CD4-positive, alpha-beta T cell (primary cell): Measurements from ENCODE around the gene STARD13. TPM values are rescaled to one million over a fixed set of nuclear protein-coding genes. Genes with fewer than 3 reads are reported as not detected.

Experiments
- ATAC-seq: fragments of 200-7000 bp; cut with Tn5 transposase; one replicate; pipeline ENCODE4 v1.10.0; 2022; ENCODE audit warnings: mild to moderate bottlenecking; ENCODE audit not compliant: poor library complexity
- CTCF ChIA-PET: fragments of 350-600 bp; sonication (Branson Sonifier 250); formaldehyde crosslinking; loops from one replicate; lab custom pipeline; 2021; ENCODE audit warnings: antibody characterized with exemption, inconsistent platforms; lab: Charles Lee
- POLR2A ChIA-PET: fragments of 350-600 bp; sonication (Branson Sonifier 250); formaldehyde crosslinking; loops from one replicate; lab custom pipeline; 2021; ENCODE audit warnings: antibody characterized with exemption, inconsistent platforms; lab: Charles Lee
- DNase-seq, 14 experiments: peaks; one replicate each; pipeline ENCODE4 v3.0.0-alpha.2; 2013 to 2020; ENCODE audit warnings: mixed read lengths in 2 of 14
- H3K27ac ChIP-seq, 2 donors: one replicate each; pipeline versions ENCODE4 v1.5.1 to v1.7.0; 2013; ENCODE audit warnings: low read length in 2 of 2, low read depth in 1 of 2, mild to moderate bottlenecking in 1 of 2
- H3K27me3 ChIP-seq, 2 experiments: 1 replicate in 1 of 2; 2 replicates in 1 of 2; pipeline versions ENCODE4 v1.6.1 to v1.7.0; 2013; ENCODE audit warnings: low read length in 2 of 2, control low read depth in 1 of 2, mild to moderate bottlenecking in 1 of 2, moderate library complexity in 1 of 2; ENCODE audit not compliant: insufficient read depth in 2 of 2, control insufficient read depth in 1 of 2
- H3K36me3 ChIP-seq: one replicate; pipeline ENCODE4 v1.6.1; 2013; ENCODE audit warnings: low read length, control low read depth; ENCODE audit not compliant: insufficient read depth
- H3K4me1 ChIP-seq: one replicate; pipeline ENCODE4 v1.6.1; 2013; ENCODE audit warnings: low read length, control low read depth; ENCODE audit not compliant: insufficient read depth
- H3K4me3 ChIP-seq: one replicate; pipeline ENCODE4 v1.5.1; 2013; ENCODE audit warnings: mild to moderate bottlenecking, low read length, moderate library complexity
- H3K9me3 ChIP-seq, 2 experiments: 1 replicate in 1 of 2; 2 replicates in 1 of 2; pipeline versions ENCODE4 v1.6.1 to v1.7.0; 2013; ENCODE audit warnings: low read length in 2 of 2, mild to moderate bottlenecking in 2 of 2, control low read depth in 1 of 2, moderate library complexity in 1 of 2; ENCODE audit not compliant: control insufficient read depth in 1 of 2, insufficient read depth in 1 of 2
- H3K27ac Mint-ChIP-seq: one replicate; pipeline ENCODE4 v1.8.0; 2020; ENCODE audit warnings: mixed read lengths
- H3K27me3 Mint-ChIP-seq: one replicate; pipeline ENCODE4 v1.8.0; 2021; ENCODE audit warnings: mixed read lengths
- H3K36me3 Mint-ChIP-seq: one replicate; pipeline ENCODE4 v1.8.0; 2021; ENCODE audit warnings: low read depth, mixed read lengths
- H3K4me1 Mint-ChIP-seq: one replicate; pipeline ENCODE4 v1.8.0; 2021; ENCODE audit warnings: low read depth, mixed read lengths
- H3K4me3 Mint-ChIP-seq: one replicate; pipeline ENCODE4 v1.8.0; 2020; ENCODE audit warnings: mild to moderate bottlenecking, mixed read lengths
- H3K9me3 Mint-ChIP-seq: one replicate; pipeline ENCODE4 v1.8.0; 2020; ENCODE audit warnings: mixed read lengths
- intact Hi-C, 2 experiments: fragments of 100-400 bp; cut with DNase I in 1 of 2; cut with micrococcal nuclease in 1 of 2; formaldehyde crosslinking; loops; one replicate each; pipeline versions ENCODE4 v1.15.1 to v1.9.0; 2023 to 2025; cut with DNase I, micrococcal nuclease
- total RNA-seq, 174 experiments: library from RNA in 2 of 174; stranded (reverse) in 2 of 174; gene quantifications; one replicate each; pipeline ENCODE4 v1.2.3 and lab custom pipeline; 2021 to 2026
- TF ChIP-seq, protein P1 (sequence below): fragments of 200-600 bp; IDR thresholded peaks from one replicate; pipeline ENCODE4 v1.8.0; 2022; ENCODE audit warnings: antibody characterized with exemption, mild to moderate bottlenecking

STARD13 gene
- total RNA-seq, 2 experiments from 2014 or later: not detected

DNA sequence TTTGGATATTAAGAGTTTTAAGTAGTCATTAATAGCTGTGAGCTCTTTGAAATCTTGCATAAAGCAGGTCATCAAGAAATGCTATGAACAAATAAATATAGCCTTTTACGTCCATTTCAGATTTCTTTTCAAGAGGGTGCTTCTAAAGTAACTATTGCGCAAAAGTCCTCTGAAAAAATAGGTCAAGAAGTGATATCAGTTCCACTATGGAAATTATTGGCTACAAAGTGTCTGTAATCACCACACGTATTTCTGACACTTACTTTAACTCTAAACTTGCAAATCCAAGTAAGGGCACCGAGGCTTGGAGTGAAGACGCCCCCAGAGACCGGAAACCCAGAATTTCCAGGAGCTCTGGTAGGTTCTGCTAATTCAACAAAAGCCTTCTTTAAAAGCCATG, 44.9 kb upstream of the STARD13 start:
- H3K4me1 Mint-ChIP-seq: no peaks in the 10 kb centered on the region
- ATAC-seq: no peak
- no peaks in the 10 kb centered on the region for H3K9me3 ChIP-seq
- no peak overlapping the region for H3K27ac Mint-ChIP-seq
- ChIA-PET CTCF (no interaction called here), POLR2A (no interaction called here)
- intact Hi-C loops: no loop called here
- H3K36me3 ChIP-seq: no peaks in the 10 kb centered on the region
- peaks cover 27% of the 10 kb centered on the region for H3K27me3 Mint-ChIP-seq
- no peaks in the 10 kb centered on the region for H3K9me3 Mint-ChIP-seq
- no peak overlapping the region for H3K4me3 ChIP-seq
- H3K4me1 ChIP-seq: no peaks in the 10 kb centered on the region
- no peak for DNase-seq
- TF ChIP-seq, protein P1, sequence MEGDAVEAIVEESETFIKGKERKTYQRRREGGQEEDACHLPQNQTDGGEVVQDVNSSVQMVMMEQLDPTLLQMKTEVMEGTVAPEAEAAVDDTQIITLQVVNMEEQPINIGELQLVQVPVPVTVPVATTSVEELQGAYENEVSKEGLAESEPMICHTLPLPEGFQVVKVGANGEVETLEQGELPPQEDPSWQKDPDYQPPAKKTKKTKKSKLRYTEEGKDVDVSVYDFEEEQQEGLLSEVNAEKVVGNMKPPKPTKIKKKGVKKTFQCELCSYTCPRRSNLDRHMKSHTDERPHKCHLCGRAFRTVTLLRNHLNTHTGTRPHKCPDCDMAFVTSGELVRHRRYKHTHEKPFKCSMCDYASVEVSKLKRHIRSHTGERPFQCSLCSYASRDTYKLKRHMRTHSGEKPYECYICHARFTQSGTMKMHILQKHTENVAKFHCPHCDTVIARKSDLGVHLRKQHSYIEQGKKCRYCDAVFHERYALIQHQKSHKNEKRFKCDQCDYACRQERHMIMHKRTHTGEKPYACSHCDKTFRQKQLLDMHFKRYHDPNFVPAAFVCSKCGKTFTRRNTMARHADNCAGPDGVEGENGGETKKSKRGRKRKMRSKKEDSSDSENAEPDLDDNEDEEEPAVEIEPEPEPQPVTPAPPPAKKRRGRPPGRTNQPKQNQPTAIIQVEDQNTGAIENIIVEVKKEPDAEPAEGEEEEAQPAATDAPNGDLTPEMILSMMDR: no peak
- no peak overlapping the region for H3K27ac ChIP-seq
- H3K27me3 ChIP-seq: peaks cover 0 to 4% of the 10 kb centered on the region in 2 experiments
- no peaks in the 10 kb centered on the region for H3K36me3 Mint-ChIP-seq
- no peak overlapping the region for H3K4me3 Mint-ChIP-seq

DNA sequence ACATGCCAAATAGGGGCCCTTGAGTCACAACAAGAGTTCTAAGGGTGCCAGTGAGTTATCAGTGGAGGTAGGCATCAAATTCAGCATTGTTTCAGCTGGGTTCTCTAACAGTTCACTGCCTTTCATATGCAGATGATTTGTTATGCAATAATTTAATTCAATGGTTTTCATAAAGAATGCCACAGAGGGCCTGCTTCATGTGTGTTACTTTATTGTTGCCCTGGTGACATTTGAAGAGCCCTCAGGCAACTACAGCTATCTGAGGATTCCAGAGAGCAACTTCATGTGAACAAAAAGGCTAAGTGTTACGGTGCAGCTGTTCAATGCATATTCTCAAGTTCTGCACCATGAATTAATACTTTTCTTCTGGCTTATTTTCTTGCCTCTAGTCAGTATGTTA, 43.1 kb upstream of the STARD13 start:
- Histone ChIP-seq H3K4me1 (no peaks in the 10 kb centered on the region), H3K27me3 (peaks cover 0 to 4% of the 10 kb centered on the region in 2 experiments), H3K27ac (no peak overlapping the region), H3K9me3 (no peaks in the 10 kb centered on the region), H3K4me3 (no peak overlapping the region), H3K36me3 (no peaks in the 10 kb centered on the region)
- CTCF ChIA-PET: no interaction called here
- intact Hi-C loops: no loop called here
- H3K9me3 Mint-ChIP-seq: no peaks in the 10 kb centered on the region
- DNase-seq (no peak), ATAC-seq (no peak)
- no peaks in the 10 kb centered on the region for H3K36me3 Mint-ChIP-seq
- H3K4me3 Mint-ChIP-seq: no peak overlapping the region
- peaks cover 10% of the 10 kb centered on the region for H3K27me3 Mint-ChIP-seq
- TF ChIP-seq, protein P1: no peak
- no peaks in the 10 kb centered on the region for H3K4me1 Mint-ChIP-seq
- POLR2A ChIA-PET: no interaction called here
- H3K27ac Mint-ChIP-seq: no peak overlapping the region

DNA sequence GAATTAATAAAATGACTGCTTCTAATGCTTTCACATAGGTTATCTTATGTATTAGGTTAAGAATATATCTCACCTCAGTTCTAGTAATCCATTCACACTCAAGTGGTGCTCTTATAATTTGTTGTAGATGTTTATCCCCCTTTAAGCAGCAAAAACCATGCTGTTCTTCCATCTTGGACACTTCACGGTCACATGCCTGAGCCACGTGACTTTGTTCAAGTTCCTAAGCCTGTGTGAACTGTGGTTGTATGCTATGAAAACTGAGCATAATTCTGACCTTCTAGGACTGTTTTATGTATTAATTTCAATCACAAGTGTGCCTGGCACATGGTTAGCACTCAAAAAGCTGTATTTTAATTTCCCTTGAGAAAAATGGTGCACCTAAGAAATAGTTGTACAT, 41.2 kb upstream of the STARD13 start:
- ATAC-seq: no peak
- no peaks in the 10 kb centered on the region for H3K4me1 ChIP-seq
- no peaks in the 10 kb centered on the region for H3K36me3 ChIP-seq
- H3K27me3 ChIP-seq: no peaks in the 10 kb centered on the region
- TF ChIP-seq, protein P1: no peak
- DNase-seq: no peak
- H3K4me3 ChIP-seq: no peak overlapping the region
- Mint-ChIP-seq H3K27ac (no peak overlapping the region), H3K4me1 (no peaks in the 10 kb centered on the region), H3K4me3 (no peak overlapping the region), H3K27me3 (peaks cover 8% of the 10 kb centered on the region), H3K36me3 (no peaks in the 10 kb centered on the region), H3K9me3 (no peaks in the 10 kb centered on the region)
- intact Hi-C loops: no loop called here
- no peaks in the 10 kb centered on the region for H3K9me3 ChIP-seq
- ChIA-PET POLR2A (no interaction called here), CTCF (no interaction called here)
- H3K27ac ChIP-seq: no peak overlapping the region
